ENCODE results near the gene TLR9. TPM values are rescaled to one million over a fixed set of nuclear protein-coding genes. Genes with fewer than 3 reads are reported as not detected.

The TLR9 gene
- total RNA-seq, 4 donors from 2014 or later = not detected

DNA sequence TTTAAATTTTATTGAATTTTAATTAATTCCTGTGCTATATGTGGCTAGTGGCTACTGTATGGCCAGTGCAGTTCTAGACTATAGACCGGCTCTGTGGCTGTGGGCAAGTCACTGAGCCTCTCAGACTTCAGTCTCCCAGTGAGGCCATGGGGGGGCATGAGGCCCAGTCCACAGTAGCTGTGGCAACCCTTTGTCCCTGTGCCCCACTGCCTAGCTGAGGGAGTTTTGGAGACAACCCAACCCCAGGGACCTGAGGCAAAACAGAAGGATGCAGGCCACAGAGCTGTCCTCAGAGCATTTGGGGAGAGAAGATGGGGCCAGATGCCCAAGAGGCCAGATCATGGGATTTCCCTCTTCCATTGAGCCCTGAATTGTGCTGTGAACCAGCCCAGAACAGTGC is 52.3 kb downstream of the TLR9 start:
- Histone ChIP-seq H3K27me3 (no peaks in the 10 kb centered on the region), H3K9me3 (no peaks in the 10 kb centered on the region), H3K4me1 (no peaks in the 10 kb centered on the region), H3K27ac (no peak overlapping the region), H3K4me3 (no peak overlapping the region), H3K36me3 (no peaks in the 10 kb centered on the region)
- ATAC-seq = no peak
- TF ChIP-seq, protein P1, sequence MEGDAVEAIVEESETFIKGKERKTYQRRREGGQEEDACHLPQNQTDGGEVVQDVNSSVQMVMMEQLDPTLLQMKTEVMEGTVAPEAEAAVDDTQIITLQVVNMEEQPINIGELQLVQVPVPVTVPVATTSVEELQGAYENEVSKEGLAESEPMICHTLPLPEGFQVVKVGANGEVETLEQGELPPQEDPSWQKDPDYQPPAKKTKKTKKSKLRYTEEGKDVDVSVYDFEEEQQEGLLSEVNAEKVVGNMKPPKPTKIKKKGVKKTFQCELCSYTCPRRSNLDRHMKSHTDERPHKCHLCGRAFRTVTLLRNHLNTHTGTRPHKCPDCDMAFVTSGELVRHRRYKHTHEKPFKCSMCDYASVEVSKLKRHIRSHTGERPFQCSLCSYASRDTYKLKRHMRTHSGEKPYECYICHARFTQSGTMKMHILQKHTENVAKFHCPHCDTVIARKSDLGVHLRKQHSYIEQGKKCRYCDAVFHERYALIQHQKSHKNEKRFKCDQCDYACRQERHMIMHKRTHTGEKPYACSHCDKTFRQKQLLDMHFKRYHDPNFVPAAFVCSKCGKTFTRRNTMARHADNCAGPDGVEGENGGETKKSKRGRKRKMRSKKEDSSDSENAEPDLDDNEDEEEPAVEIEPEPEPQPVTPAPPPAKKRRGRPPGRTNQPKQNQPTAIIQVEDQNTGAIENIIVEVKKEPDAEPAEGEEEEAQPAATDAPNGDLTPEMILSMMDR (IDR thresholded peaks at IDR 0.05) = no peak
- no peak for TF ChIP-seq EP300 (IDR thresholded peaks at IDR 0.05)
- TF ChIP-seq POLR2A (IDR thresholded peaks at IDR 0.05) = no peak
- no peak for TF ChIP-seq POLR2AphosphoS5 (IDR thresholded peaks at IDR 0.05)
- WGBS, 2 donors (ENCODE audit: low coverage in 1 of 2) = 83% methylated on average over 1 of the region's 1 CpG; no CpG with 5 or more reads in 1 of the 2 donors

DNA sequence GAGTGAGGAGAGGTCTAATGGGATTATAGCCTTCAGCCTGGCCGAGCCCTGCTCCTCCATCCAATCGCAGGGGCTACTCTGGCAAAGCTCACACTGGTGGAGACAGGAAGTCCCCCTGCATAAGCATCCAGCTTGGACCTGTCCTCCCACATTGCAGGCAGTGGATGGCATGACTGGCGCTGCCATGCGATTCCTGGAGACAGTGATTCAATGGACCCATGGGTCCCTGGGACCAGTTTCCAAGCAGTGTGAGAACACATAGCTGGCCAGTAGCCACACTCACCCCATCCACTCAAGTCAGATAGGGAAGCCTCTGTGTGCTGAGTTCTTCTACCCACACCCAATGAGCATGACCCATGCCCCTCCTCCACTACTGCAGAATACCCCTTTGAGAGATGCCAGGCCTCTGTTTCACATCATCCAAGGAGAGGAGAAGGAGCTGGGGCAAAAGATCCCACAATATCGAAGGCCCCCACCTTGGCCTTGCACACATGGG is 53.1 kb downstream of the TLR9 start:
- H3K4me1 ChIP-seq = no peaks in the 10 kb centered on the region
- H3K36me3 ChIP-seq = no peaks in the 10 kb centered on the region
- H3K27ac ChIP-seq = no peak overlapping the region
- WGBS, 2 donors (ENCODE audit: low coverage in 1 of 2) = no CpG with 5 or more reads among the region's 5 CpGs
- no peaks in the 10 kb centered on the region for H3K9me3 ChIP-seq
- H3K4me3 ChIP-seq = no peak overlapping the region
- TF ChIP-seq EP300 (IDR thresholded peaks at IDR 0.05) (no peak), POLR2A (IDR thresholded peaks at IDR 0.05) (no peak), POLR2AphosphoS5 (IDR thresholded peaks at IDR 0.05) (no peak)
- TF ChIP-seq, protein P1 (IDR thresholded peaks at IDR 0.05) = no peak
- H3K27me3 ChIP-seq = no peaks in the 10 kb centered on the region
- no peak for ATAC-seq

- no peak for ATAC-seq
- H3K4me3 ChIP-seq = no peak overlapping the region
- no peaks in the 10 kb centered on the region for H3K27me3 ChIP-seq
- H3K4me1 ChIP-seq = no peaks in the 10 kb centered on the region
- WGBS, 2 donors (ENCODE audit: low coverage in 1 of 2) = 67 to 95% methylated on average over 3 of the region's 3 CpGs
- H3K9me3 ChIP-seq = no peaks in the 10 kb centered on the region
- H3K27ac ChIP-seq = no peak overlapping the region
- H3K36me3 ChIP-seq = no peaks in the 10 kb centered on the region
- TF ChIP-seq, protein P1 (IDR thresholded peaks at IDR 0.05) = no peak
- TF ChIP-seq POLR2AphosphoS5 (IDR thresholded peaks at IDR 0.05) = no peak
- TF ChIP-seq POLR2A (IDR thresholded peaks at IDR 0.05) = no peak
- no peak for TF ChIP-seq EP300 (IDR thresholded peaks at IDR 0.05)
Observed at GRCh38 chr3:52171514-52172261, 53.8 kb downstream of the TLR9 start.

Small RNA genes within 50 kb of the gene (small RNA-seq; reads per million reads assigned to genes)
- gene MIRLET7G = 706 to 1,479 (median 1,049) reads per million in 4 donors

Other genes with a start within 250 kb of the TLR9 start
- gene ACY1, start 242.1 kb downstream of the TLR9 start, total RNA-seq = 10 to 100 TPM; 10.6 to 21.4 (median 19.5) TPM
- gene RPL29, start 229.8 kb downstream of the TLR9 start, total RNA-seq = 1,000 to 10,000 TPM in 3 of 4 donors, 100 to 1,000 TPM in 1; 775 to 1,945 (median 1,298) TPM
- 10 to 100 TPM; 10.2 to 18.1 (median 14.7) TPM for gene DUSP7, start 169.1 kb downstream of the TLR9 start, total RNA-seq
- 1 to 10 TPM in 2 of 4 donors, under 1 TPM in 2; 0.73 to 1.7 (median 0.93) TPM for gene POC1A, start 71.2 kb downstream of the TLR9 start, total RNA-seq
- gene ALAS1, start 27.5 kb downstream of the TLR9 start, total RNA-seq = 10 to 100 TPM; 30.0 to 50.8 (median 35.8) TPM
- gene TWF2, start 13.5 kb upstream of the TLR9 start, total RNA-seq = 10 to 100 TPM; 46.8 to 79.5 (median 69.2) TPM
- gene PPM1M, start 20.1 kb upstream of the TLR9 start, total RNA-seq = 10 to 100 TPM; 20.3 to 36.6 (median 29.9) TPM
- 10 to 100 TPM; 63.7 to 92.0 (median 86.7) TPM for gene WDR82, start 53.0 kb upstream of the TLR9 start, total RNA-seq
- gene GLYCTK, start 62.2 kb upstream of the TLR9 start, total RNA-seq = 1 to 10 TPM; 2.6 to 7.7 (median 3.1) TPM
- gene DNAH1, start 90.7 kb upstream of the TLR9 start, total RNA-seq = 1 to 10 TPM; 3.2 to 8.1 (median 6.2) TPM
- 10 to 100 TPM; 72.4 to 81.0 (median 75.9) TPM for gene BAP1, start 184.4 kb upstream of the TLR9 start, total RNA-seq
- gene PHF7, start 185.0 kb upstream of the TLR9 start, total RNA-seq = 10 to 100 TPM in 2 of 4 donors, 1 to 10 TPM in 2; 7.1 to 16.8 (median 10.7) TPM
- gene SEMA3G, start 219.5 kb upstream of the TLR9 start, total RNA-seq = 10 to 100 TPM in 2 of 4 donors, 1 to 10 TPM in 2; 6.7 to 33.9 (median 20.3) TPM
- gene TNNC1, start 228.4 kb upstream of the TLR9 start, total RNA-seq = 1 to 10 TPM in 3 of 4 donors, not detected in 1; 1.9 to 4.6 (median 2.4) TPM
- 10 to 100 TPM; 56.7 to 95.9 (median 78.9) TPM for gene NISCH, start 230.0 kb upstream of the TLR9 start, total RNA-seq

Measured in gastroesophageal sphincter (tissue), 4 donors.